ENCODE results near the gene GCG. TPM values are rescaled to one million over a fixed set of nuclear protein-coding genes. Genes with fewer than 3 reads are reported as not detected.

The GCG gene
- total RNA-seq, 4 donors from 2014 or later, result not detected

DNA sequence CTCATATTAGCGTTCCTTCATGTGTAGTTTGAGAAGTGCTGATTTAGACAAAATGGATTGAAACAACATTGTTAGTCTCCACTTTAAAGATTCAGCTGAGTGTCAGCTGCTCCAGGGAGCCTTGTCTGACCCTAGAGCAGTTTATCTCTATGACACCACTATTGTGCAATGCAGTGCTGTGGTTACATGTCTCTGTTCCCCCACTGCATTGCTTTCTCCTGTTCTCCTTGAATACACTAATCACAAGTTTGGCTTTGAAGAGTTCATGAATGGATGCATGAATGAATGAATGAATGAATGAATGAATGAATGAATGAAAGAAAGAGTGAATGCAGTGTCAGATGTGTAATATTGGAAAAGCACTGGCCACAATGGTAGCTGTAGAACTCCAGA lies 38.3 kb downstream of the GCG start:
- Histone ChIP-seq H3K27ac (no peak overlapping the region), H3K4me3 (no peak overlapping the region)

DNA sequence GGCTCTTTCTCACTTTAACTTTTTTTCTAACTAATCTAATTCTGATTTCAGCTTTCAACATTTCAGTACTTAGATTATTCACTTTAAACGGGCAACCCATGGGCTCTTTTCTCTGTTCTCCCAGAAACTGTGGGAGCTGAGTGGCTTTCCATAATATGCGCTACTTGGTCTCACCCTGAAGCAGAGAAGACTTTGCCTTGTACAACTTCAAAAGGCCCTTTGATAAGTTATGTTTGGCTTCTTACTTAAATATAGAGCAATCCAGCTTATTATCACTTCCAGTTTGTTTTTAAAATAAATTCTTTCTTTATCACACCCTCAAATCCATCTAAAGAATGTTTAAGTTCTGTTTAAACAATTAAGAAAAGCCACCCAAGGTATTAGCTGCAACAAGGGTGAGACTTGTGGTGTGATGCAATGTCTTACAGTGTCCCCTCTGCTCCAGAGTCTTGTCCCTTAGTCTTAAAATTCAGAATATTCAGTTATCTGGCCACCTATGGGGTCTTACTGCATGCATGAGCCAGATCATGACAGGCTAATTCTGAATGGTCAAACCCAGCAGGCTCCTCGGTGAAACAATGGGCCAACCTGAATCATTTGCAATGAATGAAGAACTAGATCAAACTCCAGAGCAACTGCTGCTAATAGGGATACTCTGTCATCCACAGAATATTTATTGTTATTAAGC lies 38.8 kb downstream of the GCG start:
- peaks cover 0 to 2% (median 0%) of the 10 kb centered on the region in 3 donors for H3K4me1 ChIP-seq
- H3K27ac ChIP-seq, result no peak overlapping the region
- no peaks in the 10 kb centered on the region for H3K36me3 ChIP-seq
- no peak for TF ChIP-seq EP300 (IDR thresholded peaks at IDR 0.05)
- no peak for TF ChIP-seq POLR2AphosphoS5 (IDR thresholded peaks at IDR 0.05)
- TF ChIP-seq POLR2A (IDR thresholded peaks at IDR 0.05), result no peak
- TF ChIP-seq, protein P1, sequence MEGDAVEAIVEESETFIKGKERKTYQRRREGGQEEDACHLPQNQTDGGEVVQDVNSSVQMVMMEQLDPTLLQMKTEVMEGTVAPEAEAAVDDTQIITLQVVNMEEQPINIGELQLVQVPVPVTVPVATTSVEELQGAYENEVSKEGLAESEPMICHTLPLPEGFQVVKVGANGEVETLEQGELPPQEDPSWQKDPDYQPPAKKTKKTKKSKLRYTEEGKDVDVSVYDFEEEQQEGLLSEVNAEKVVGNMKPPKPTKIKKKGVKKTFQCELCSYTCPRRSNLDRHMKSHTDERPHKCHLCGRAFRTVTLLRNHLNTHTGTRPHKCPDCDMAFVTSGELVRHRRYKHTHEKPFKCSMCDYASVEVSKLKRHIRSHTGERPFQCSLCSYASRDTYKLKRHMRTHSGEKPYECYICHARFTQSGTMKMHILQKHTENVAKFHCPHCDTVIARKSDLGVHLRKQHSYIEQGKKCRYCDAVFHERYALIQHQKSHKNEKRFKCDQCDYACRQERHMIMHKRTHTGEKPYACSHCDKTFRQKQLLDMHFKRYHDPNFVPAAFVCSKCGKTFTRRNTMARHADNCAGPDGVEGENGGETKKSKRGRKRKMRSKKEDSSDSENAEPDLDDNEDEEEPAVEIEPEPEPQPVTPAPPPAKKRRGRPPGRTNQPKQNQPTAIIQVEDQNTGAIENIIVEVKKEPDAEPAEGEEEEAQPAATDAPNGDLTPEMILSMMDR (IDR thresholded peaks at IDR 0.05), result no peak
- no peak for ATAC-seq
- H3K4me3 ChIP-seq, result no peak overlapping the region
- no peaks in the 10 kb centered on the region for H3K9me3 ChIP-seq
- WGBS, 2 donors (ENCODE audit: low coverage in 1 of 2), result 67 to 76% methylated on average over 2 to 3 of the region's 3 CpGs
- no peaks in the 10 kb centered on the region for H3K27me3 ChIP-seq

More for the DNA sequence above, 38.3 kb downstream of the GCG start:
- TF ChIP-seq, protein P1 (IDR thresholded peaks at IDR 0.05), result no peak
- TF ChIP-seq POLR2AphosphoS5 (IDR thresholded peaks at IDR 0.05) (no peak), POLR2A (IDR thresholded peaks at IDR 0.05) (no peak), EP300 (IDR thresholded peaks at IDR 0.05) (no peak)
- peak; percentile 83 for ATAC-seq
- Histone ChIP-seq H3K36me3 (no peaks in the 10 kb centered on the region), H3K4me1 (peaks cover 0 to 8% (median 0%) of the 10 kb centered on the region in 3 donors), H3K27me3 (no peaks in the 10 kb centered on the region), H3K9me3 (no peaks in the 10 kb centered on the region)
- 53 to 80% methylated on average over 1 of the region's 1 CpG for WGBS, 2 donors (ENCODE audit: low coverage in 1 of 2)

DNA sequence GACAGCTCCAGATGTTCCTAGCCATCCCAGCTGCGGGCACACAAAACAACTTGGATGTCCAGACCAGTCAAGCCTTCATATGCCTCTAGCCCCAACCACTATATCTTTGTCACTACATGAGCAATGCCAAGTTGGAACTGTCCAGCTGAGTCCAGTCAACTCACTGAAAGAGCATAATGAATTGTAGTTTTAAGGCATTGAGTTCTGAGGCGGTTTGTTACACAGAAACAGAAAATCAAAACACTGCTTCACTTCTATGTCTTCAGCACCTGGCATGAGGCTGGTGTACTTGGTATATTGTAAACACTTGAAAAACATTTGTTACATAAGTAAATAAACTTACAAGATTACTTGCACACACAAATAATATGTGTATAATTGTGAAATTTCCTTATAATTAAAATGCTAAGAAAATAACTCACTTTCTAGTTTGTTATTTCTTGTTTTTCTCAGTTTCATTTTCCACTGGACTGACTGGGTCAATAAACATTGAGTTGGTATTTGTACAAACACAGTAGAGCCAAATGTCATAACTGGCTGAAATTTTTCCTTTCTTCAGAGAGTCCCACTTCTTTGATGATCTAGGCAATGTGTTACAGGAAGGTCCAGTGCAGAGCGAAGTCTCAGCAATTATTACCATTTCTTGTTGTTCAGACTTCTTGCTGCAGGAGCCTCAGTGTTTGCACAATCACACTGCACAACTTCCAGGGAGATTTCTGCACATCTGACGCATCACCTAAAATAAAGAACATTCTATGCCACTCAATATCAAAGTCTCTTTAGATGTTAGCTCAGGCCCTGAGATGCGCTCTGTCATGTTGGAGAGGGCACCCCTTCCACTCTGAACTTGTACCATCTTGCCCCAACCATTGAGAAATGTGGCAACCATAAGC lies 39.8 kb downstream of the GCG start:
- 65 to 87% methylated on average over 5 of the region's 5 CpGs for WGBS, 2 donors (ENCODE audit: low coverage in 1 of 2)
- no peak for ATAC-seq
- TF ChIP-seq POLR2AphosphoS5 (IDR thresholded peaks at IDR 0.05) (no peak), EP300 (IDR thresholded peaks at IDR 0.05) (no peak), POLR2A (IDR thresholded peaks at IDR 0.05) (no peak)
- TF ChIP-seq, protein P1 (IDR thresholded peaks at IDR 0.05), result no peak

DNA sequence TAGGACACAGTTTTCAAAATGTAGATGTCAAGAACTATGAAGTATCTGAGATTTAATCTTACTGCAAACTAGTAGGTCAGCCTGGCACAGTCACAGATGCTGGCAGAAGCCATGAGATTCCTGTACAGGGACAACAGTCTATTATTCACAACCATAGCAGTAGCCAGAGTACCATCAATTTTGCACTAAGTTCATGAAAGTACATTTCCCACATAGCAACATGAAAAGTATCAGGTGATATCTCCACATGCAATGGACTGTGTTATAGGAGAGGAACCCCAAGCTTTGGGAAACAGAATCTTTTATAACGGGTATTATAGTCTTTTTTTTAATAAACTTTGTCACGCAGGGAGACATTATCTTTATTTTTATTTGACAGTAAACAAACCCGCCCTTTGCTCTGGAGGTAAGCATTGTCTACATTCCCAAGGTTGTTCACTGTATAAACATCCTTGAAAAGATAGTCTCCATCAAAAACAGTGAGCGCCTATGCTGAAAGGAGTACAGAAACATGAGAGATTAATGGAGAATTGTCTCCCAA lies 44.6 kb downstream of the GCG start:
- Histone ChIP-seq H3K9me3 (no peaks in the 10 kb centered on the region), H3K4me1 (no peaks in the 10 kb centered on the region), H3K36me3 (no peaks in the 10 kb centered on the region), H3K4me3 (no peak overlapping the region), H3K27me3 (no peaks in the 10 kb centered on the region), H3K27ac (no peak overlapping the region)
- TF ChIP-seq EP300 (IDR thresholded peaks at IDR 0.05) (no peak), POLR2AphosphoS5 (IDR thresholded peaks at IDR 0.05) (no peak), POLR2A (IDR thresholded peaks at IDR 0.05) (no peak)
- TF ChIP-seq, protein P1 (IDR thresholded peaks at IDR 0.05), result no peak
- 55 to 66% methylated on average over 4 of the region's 4 CpGs for WGBS, 2 donors (ENCODE audit: low coverage in 1 of 2)
- no peak for ATAC-seq

More for the DNA sequence above, 39.8 kb downstream of the GCG start:
- no peaks in the 10 kb centered on the region for H3K9me3 ChIP-seq
- H3K27ac ChIP-seq, result no peak overlapping the region
- no peak overlapping the region for H3K4me3 ChIP-seq
- no peaks in the 10 kb centered on the region for H3K4me1 ChIP-seq
- H3K27me3 ChIP-seq, result no peaks in the 10 kb centered on the region
- H3K36me3 ChIP-seq, result no peaks in the 10 kb centered on the region

Data from gastroesophageal sphincter (tissue), 4 donors.